GM12865 (cell line): ENCODE data around the gene CCDC106.

ENCODE experiments used
- DNase-seq: peaks from one replicate; pipeline ENCODE4 v3.0.0; 2010; ENCODE audit warnings: low read depth
- H3K4me3 ChIP-seq: 2 replicates; pipeline ENCODE4 v1.5.1; 2011; ENCODE audit warnings: mild to moderate bottlenecking, low read depth, low read length, control low read depth
- TF ChIP-seq, protein P1 (sequence below): IDR thresholded peaks from 2 replicates; pipeline ENCODE4 v1.5.1; 2011; ENCODE audit warnings: low read length, control low read depth, low read depth, inconsistent platforms; ENCODE audit not compliant: insufficient read depth; ENCODE audit errors: missing control alignments

The CCDC106 gene

DNA sequence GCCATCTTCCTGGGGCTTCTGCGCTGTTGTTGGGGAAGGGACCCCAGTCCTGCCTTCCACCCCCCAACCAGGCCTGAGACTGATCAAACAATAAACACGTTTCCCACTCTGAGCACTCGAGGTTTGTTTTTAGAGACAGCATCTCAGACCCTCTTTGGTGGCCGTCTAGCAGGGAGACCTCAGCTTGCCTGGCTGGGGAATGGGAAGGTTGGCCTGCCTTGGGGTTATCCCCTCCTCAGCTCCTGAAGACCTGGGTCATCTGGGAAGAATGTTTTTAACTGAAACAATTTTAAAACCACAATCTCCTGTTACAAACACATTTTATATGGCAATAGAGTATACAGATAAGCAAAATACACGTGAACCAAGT is 2.5 kb upstream of the CCDC106 start:
- no peak for DNase-seq
- H3K4me3 ChIP-seq, result peak overlapping the region; percentile 92; the same call in 1 of the 2 replicates
- TF ChIP-seq, protein P1, sequence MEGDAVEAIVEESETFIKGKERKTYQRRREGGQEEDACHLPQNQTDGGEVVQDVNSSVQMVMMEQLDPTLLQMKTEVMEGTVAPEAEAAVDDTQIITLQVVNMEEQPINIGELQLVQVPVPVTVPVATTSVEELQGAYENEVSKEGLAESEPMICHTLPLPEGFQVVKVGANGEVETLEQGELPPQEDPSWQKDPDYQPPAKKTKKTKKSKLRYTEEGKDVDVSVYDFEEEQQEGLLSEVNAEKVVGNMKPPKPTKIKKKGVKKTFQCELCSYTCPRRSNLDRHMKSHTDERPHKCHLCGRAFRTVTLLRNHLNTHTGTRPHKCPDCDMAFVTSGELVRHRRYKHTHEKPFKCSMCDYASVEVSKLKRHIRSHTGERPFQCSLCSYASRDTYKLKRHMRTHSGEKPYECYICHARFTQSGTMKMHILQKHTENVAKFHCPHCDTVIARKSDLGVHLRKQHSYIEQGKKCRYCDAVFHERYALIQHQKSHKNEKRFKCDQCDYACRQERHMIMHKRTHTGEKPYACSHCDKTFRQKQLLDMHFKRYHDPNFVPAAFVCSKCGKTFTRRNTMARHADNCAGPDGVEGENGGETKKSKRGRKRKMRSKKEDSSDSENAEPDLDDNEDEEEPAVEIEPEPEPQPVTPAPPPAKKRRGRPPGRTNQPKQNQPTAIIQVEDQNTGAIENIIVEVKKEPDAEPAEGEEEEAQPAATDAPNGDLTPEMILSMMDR, result no peak

DNA sequence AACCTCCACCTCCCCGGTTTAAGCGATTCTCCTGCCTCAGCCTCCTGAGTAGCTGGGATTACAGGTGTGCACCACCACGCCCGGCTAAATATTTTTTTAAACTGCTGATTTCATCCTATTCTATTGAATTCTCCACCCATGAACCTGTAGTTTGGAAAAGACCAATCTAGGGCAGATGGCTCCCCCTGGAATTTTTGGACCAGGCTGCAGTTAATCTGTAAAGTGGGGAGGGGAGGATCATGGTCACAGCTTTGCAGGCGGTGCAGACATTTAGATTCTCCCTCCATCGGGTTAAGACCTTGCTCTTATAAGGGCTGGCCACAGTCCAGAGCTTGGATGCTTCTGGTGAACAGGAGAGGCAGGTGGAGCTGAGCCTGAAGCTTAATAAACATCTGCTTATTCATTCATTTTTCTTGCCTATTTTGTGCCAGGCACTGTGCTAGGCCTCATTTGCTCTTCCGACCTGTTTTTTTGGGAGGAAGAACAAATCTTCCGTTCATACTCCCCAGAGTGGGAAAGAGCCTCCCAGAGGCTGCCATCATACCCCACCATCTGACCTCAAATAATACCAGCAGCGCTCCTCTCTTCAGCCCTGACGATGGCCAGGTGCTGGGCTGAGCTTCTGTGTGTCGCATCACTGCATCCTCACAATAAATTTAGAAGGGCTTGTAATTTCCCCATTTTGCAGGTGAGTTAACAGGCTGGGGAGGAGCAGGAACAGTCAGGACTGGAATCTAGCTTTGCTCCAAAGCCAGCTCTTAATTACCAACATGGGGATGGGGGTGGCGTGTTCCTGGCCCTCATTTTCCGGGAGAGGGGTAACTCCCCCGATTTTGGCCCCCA is 902 bp upstream of the CCDC106 start:
- TF ChIP-seq, protein P1, result no peak
- H3K4me3 ChIP-seq, result peak overlapping the region; percentile 80
- DNase-seq, result peak; percentile 46

DNA sequence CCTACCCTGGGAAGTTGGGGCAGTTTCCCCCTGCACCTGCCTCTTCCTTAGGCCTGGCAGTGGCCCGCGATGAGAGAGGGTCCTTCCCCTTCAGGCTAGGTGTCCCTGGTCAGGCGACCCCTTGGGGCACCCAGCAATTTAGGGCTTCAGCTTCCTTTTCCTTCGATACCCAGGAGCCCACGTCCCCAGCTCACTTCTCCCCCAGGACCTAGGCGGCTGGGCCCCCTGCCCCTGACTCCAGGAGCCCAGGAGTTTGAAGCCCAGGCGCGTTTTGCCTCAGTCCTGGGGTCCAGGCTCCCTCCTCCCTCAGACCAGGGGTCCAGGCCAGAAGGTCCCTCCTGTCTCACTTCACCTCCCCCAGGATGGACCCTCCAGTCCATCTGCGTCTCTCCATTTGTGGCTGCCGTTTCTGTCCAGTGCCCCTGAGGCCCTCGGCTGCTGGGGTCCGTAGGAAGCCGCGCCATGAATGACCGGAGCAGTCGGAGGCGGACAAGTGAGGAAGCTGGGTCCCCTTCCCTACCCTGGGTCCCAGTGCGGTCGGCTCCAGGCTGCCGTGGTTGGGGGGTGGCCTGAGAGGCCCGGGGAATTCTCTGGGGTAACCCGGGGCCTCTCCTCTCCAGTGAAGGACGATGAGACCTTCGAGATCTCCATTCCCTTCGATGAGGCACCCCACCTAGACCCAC is 714 bp downstream of the CCDC106 start:
- no peak for DNase-seq
- TF ChIP-seq, protein P1, result no peak
- H3K4me3 ChIP-seq, result peak overlapping the region; percentile 80

DNA sequence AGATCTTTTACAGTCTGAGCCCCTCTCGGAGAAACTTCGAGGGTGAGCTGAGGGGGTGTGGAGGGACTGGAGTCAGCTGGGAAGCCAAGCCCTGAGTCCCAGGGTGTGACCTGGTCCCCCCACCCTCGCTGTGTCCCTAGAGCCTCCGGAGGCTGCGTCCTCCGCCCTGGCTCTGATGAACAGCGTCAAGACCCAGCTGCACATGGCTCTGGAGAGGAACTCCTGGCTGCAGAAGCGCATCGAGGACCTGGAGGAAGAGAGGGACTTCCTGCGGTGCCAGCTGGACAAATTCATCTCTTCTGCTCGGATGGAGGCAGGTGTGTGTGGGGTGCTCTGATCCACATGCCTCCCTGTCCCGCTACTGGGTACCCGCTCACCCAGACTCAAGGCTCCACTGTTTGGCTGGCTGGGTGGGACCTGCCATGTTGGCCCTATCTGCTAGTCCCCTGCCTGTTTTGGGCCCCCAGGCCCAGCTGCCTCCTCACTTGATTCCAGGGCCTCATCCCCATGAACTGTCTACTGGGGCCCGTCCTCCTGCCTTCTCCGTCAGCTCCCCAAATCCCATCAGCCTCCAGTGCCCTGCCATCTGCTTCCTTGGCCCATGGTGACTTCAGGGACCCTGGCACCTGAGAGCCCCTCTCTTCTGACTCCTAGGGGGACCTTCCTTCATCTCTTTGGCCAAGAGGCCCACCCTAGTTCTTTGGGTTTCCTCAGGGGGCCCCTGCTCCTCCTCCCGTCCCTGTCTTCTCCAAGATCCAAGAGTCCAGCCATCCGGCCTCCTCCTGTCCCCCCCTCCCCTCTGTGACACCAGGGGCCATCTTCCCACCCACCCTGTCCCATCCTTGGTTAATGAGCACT is 1.5 kb downstream of the CCDC106 start:
- TF ChIP-seq, protein P1, result no peak
- peak overlapping the region; percentile 80 for H3K4me3 ChIP-seq
- DNase-seq, result no peak

DNA sequence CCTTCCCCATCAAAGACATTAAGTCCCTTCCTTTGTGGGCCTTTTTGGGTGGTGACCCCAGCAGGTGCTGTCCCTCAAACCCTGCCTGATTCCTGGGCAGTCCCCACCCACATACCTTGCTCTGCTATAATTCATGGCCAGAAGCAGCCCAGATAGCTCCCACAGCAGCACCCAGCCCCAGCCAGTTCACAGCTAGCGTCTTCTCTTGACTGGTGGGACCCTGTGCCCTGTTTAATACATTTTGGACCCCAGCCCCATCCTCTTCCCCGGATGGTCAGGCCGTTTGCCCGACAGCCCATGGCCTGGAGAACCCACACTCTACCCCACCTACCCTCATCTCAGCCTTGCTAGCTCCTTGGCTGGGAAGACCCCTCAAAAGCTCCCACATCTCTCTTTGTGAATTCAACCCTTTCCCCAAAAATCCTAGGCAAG is 2.1 kb downstream of the CCDC106 start:
- no peak for DNase-seq
- H3K4me3 ChIP-seq, result no peak overlapping the region
- TF ChIP-seq, protein P1, result no peak

DNA sequence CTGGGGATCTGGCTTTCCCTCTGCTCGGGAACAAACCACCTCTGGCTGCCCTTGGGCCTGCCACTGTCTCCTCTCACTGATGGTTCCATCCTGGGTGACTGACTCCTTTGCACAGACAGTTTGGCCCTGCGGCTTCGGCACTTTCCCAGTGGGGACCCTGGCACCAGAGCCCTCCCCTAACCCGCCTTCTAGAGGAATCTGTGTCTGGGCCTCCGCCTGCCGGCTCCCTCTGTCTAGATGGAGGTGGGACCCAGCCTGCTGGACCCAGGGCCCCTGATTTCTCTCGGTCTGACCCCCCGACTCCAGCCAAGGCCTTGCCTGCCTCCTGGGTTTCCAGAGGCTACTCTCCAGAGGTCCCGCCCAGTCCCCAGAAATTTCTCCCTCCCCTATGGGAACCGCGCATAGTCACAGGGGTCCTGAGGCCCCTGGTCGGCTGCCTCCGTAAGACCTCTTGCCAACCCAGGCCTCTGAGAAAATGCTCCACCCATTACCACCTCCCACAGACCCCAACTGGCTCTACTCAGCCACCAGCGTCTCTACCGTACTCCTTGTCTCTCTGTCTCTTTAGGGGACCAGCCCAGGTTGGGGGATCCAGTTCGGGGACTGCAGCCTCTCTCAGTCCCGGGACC is 2.7 kb downstream of the CCDC106 start:
- TF ChIP-seq, protein P1, result no peak
- H3K4me3 ChIP-seq, result no peak overlapping the region
- no peak for DNase-seq
